Epidermal melanocyte (primary cell): ENCODE data around the gene HOXA7.

ENCODE experiments used
- DNase-seq: peaks from one replicate; pipeline ENCODE4 v3.0.0; 2011; ENCODE audit warnings: low spot score; ENCODE audit not compliant: insufficient read length

Gene HOXA7

DNA sequence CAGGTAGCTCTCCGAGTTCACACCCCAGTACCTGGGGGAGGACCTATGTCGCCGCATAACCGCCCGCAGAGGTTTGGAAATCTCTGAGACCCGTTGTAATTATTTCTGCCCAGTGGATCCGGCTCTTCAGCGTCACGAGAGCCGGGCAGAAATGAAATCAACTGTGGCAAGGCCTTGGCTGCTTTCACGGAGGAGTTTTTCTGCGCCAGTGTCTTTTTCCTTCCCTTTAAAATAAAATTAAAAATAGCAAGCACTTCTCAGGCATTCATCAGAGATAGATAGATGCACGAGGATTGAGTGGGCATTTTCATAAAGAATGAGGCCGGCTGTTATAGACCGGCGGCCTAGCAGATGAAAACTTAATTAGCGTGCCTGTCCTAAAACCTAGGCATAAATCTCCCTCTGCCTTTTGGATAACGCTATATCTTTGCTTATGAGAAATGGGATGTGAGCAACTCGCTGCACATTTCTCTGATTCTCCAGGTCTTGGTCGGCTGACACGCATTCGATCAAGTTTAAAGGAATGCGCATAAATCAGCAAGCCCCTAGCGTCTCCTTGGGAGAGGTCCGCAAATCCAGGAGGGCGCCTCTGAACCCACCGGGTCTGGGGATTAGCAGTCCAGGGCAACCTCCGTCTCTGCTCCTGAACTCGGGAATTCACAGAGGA lies 37.0 kb upstream of the HOXA7 start:
- no peak for DNase-seq

DNA sequence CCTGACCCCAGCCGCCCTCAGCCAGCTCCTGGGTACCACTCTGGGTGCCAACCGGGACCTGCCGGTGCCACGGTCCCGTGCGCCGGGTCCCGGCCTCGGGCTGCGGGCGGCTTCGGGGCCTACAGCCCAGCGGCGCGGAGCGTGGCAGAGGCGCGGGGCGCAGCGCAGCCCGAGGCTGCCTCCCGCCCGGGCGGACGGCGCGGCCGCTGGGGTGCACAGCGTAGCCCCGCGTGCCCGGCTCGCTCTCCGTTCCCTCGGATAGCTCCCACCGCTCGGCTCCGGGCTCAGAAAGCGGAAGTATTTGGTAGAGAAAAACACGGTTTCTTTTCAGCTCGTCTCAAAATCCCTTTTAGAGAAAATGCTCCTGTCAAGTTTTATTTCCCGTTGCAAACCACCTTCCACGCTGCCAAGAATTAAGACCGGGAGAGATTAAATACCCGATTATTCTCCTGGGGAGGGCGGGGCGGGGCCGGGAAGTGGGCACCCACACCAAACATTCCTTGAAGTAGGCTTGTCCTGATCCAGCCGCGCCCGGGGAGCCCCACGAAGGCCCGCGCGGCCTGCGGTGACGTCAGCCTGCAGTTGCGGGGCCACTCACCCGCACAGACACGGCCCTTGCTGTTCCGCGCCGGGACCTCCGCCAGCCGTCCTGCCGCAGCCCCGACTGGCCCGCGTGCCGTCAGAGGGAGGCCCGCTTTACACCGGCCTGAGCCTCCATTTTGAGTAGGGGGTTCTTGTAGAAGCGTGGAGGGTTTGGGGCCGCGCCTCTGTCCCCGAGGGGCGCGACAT lies 36.3 kb upstream of the HOXA7 start:
- no peak for DNase-seq

DNA sequence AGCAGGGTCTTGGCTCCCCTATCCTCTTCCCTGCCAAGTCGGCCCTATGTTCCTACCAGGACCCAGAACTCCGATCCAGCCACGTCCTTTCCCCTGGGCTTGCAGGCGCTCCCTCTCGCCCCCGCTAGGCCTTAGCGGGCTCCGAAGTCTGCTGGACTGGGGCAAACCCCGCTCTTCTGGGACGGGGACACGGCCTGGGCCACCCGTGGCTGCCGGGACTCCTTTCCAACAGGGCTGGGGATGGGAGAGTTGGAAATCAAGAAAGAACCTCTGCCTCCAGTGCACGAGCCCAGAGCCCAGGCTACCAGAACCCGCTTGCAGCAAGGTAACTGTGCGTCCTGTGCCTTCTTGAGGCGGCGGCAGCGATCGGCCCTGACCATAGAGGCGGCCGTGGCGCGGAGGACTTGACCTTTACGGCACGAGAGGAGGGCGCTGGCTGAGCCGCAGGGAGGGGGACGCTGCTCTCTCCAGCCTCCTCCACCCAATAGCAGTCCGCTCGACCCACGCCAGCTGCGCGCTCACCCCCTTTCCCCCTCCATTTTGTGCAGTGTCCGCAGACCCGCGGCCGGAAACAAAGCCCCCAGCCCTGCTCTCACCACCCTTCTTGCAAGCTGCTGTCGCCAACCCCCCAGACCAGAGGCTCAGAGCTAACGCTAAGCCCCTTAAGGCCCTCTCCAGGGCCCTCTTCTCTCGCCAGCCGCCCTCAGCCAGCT lies 35.5 kb upstream of the HOXA7 start:
- no peak for DNase-seq

DNA sequence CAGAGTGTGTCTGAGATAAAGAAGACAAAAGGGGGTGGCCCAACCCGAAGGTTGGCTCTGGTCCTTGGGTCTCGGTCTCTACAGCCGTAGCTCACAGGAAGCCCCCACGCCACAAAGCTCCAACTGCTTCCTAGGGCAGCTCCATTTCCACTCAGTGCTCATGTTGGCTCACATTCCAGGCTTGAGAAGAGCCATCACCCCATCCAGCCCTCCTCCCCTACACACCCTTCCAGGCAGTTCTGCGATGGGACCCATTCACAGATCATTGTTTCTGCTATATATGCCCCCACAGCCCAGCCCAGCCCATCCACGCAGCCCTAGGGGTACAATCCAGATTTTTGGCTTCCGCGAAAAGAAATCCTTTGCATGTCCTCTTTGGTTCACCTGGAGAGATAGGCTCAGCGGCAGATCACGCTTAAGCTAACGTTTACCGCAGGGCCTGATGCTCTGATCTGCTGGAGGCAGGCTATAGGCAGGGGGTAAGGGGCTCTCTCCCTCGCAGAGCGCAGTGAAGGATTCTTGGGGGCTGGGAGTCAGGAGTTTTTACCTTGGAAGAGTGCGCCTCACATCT lies 34.8 kb upstream of the HOXA7 start:
- no peak for DNase-seq

DNA sequence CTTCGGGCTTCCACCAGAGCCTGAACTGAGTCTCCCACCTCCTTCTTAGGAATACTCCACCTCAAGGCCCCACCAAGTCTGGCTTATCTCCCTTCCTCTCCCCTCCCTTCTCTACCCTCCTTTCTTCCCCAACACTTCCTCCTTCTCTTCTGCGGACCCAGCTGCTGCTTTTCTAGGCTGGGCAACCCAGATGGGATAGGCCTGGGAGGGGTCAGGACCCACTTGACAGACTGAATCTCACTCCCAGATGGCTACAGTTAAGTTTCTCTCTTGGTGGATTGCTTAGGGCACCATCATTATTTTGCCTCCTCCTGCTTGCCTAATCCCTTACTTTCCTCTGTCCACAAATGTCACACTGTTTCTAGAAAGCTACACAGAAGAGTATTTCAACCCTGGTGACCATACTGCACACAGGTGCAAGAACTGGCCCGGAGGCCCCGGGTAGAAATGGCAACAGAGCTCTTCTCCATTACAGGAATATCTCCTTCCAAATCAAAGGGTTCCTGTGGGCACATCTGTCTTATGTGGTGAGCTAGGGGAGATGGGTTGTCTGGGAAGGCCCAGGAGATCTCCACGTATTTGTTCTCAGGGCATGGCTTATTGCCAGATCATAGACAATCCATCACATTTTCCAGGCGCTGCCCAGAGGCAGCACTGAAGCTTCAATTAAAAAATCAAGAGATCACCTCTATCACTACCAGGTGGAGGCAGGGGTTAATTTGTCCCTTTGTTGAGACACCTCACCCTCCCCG lies 33.7 kb upstream of the HOXA7 start:
- DNase-seq: no peak

DNA sequence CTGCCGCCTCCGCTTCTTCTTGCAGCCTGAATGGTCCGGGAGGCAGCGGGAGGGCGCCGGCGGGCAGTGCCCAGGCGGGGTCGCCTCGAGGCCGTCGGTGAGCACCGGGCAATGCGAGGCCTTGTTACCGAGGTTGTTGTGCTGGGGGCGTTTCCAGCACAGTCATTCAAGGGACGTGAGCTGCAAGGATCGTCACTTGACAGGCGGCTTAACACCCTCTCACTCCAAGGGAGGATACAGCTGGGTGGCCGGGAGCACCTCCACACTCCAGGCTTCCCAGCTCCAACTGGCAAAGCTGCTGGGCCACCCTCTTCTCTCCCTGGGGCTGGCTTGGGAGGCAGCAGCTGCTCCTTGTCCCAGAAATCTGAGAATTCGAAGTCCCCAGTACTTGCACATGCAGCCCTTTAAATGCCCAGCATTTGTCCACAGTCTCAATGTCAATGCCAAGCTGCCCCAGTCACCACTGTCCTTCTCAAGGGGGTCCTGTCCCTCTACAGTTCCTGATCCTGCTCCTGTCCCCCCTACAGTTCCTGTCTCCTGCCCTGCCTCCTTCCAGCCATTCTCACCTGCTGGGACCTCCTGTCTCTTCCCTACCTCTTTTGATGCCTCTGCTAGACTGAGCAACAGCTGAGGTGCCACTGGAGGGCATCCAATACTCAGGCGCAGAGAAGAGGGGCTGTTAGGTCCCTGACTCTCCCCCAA lies 33.0 kb upstream of the HOXA7 start:
- DNase-seq: no peak

DNA sequence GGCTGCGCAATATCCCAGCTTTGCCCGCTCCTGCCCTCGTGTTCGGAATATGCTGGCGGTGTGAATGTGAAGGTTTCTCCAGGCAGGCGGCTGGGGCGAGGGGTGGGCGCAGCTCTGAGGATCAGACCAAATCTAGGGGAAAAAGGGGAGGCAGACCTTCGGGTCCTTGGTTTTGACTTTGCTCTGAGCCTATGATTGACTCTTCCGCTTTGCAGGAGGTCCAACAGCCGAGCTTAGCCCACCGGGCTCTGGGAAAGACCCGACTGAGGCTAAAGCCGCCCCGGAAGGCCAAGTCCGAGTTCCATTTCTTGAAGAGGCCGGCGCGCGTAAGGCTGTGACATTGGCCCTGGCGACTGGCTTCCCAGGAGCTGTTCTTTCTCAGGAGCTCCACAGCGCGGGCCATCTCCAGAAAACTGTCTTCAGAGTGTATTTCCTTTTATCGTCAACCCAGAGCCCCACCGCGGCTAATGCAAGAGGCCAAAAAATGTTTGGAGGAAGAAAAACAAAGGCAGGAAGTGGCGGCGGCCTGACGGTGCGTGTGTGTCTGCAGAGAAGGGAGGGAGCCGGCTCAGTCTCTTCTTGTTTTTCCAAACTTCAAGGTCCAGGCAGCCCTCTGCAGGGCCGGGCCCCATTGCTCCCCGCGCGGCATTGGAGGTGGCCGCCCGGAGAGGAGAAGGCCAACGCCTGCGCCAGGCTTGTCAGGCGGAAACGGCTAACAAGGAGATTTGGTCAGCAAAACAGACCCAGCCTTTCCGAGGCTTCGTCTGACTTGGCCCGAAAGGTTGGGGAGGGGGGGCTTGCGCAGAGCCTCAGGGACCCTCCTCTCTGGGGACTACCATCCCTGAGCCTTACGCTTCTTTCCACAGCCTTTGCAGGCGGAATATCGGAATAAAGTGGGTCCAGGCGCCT lies 32.2 kb upstream of the HOXA7 start:
- no peak for DNase-seq

DNA sequence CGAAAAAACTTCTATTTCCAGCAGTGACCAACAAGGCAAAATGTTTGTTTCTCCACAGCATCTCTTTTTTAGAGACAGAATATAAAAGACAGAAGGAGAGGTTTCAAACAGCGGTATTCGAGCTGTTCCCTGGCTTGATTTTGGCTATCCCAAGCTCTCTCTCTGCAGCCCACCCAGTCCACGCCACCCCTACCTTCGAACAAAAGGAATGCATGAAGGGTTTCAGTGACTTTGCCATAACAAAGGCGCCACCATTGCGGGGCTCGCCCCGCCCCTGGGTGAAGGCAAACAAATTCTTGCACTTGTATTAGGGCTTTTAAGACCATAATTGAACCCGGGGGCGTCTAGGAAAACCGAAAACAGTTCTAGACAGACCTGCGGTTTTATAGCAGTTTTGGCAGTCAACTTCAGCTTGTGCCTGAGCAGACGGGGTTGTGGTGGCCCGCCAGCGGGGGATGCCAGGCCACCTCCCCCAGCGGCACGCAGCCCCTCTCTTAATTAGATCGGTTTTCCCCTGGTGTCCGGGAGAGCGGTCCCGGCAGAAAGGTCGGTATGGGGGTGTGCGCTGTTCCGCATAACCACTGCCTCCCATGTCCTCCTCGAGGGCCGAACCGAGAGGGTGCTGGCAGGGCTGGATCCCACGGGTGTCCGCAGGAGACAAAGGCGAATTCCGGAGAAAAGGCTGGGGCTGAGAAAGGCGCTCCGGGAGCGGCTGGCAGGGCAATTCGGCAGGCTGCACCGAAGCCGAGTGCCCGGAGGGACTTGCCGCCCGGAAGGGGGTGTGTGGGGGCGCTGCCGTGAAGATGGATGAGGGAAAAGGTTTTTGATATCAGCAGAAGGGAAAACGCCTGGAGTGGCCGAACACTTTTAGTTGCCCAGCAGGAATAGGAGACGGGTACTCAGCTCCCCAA lies 31.3 kb upstream of the HOXA7 start:
- no peak for DNase-seq

DNA sequence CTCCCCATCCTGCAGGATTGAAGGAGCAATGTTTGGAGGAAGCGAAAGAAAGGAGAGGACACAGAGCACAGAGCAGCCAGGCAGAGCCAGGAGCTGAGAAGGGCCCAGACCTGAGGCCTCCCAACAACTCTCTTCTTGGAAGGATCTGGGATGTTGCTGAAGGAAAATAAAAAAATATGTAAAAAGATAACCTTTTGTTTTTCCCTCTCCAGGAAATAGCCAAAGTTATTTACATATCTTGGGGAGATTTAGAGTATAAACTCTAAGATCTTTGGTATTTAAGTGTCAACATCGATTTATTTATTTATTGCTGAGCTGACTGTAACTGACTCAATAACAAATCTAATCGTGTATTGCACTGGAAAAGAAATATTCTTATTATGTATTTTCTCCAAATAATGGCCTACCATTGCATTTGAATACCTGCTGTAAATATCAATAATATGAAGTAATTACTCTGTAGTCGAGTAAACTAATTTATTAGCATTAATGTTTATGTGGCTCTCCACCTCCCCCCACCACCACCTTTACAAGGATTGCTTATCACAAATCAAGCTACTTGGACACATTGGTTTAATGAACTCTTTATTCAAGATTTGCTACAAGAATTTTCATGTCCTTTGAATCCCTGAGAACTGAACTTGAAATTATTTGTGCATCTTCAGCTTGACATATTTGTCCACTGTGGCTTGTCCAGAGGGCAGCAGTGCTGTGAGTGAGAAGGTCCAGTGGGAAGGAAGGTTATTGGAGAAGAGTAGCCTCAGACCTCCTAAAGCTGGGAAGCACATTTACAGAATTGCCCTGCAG lies 30.4 kb upstream of the HOXA7 start:
- no peak for DNase-seq

DNA sequence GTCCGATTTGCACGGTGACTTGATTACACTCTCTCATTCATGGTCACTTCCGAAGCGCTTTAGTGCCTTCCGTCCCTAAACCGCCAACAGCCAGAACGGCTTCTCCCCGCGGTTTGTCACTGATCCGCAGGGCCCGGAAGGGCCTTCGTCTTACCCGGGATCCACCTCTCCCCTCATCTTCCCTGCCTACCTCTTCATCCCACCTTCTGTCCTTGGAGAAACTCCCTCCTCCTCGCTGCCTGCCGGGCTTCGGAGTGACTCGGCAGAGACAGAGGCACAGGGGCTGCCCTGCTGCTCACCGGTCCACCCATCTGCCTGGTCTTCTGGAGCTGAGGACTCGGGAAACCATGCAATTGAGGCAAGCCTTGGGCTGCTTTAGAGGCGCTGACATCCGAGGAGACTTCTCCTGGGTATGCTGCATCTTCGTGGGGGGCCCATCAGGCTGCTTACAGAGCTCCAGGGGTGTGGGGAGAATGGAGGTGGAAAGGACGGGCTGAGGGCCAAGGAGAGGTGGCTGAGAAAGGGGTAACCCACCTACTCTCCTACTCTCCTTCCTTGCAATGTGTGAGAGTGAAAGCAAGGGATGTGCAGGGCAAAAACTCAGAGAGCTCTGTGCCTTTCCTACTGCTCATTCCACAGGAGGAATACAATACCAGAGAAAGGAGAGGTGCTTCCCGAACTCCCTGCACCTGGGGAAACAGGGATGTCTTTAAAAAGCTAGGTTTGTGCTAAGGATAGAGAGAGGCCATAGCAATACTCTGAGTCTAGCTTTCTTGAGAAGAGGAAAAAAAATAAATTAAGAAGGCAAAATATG lies 29.6 kb upstream of the HOXA7 start:
- no peak for DNase-seq

DNA sequence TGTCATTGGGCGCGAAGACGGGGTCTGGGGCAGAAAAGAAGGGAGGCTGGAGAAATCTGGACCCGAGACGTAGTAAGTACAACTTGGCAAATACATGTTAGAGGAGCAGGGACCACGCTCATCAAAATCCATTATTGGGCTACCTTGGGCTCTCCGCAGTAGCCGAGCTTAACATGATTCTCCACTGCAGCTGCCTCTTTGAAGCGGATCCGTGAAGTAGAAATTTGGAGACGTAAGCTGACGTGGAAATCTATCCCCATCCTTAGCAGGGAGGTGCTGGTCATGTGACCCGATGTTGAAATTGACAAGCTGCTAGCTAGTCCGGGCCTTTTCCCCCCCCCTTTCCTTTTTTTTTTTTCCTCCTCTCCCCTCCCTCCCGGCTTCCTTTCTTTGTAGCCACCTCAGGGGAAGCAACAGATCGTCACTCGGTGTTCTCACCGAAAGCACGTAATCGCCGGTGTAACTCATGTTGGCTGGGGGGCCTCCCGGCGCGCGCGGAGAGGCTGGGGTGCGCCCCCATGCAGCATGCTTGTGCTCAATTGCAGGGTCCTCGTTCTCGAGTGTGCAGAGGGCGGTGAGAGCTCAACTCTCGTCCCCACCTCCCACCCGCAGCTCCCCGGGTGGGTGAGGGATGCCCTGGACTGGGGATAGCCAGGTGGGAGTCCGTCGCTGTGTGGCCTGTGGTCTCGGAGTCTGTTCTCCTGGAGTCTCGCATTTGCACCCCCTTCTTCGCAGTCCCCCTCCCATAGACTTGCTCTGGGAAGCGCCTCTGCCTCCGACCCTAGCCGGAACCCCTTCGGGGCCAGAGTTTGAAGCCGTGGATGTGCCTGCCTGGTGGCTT lies 28.8 kb upstream of the HOXA7 start, which contains the start of gene HOXA11:
TSS of gene HOXA11 (minus strand) at position 220 of the 841 bp plus-strand sequence. CDS start at position 132, 88 bp downstream.
- DNase-seq: peak; percentile 99

DNA sequence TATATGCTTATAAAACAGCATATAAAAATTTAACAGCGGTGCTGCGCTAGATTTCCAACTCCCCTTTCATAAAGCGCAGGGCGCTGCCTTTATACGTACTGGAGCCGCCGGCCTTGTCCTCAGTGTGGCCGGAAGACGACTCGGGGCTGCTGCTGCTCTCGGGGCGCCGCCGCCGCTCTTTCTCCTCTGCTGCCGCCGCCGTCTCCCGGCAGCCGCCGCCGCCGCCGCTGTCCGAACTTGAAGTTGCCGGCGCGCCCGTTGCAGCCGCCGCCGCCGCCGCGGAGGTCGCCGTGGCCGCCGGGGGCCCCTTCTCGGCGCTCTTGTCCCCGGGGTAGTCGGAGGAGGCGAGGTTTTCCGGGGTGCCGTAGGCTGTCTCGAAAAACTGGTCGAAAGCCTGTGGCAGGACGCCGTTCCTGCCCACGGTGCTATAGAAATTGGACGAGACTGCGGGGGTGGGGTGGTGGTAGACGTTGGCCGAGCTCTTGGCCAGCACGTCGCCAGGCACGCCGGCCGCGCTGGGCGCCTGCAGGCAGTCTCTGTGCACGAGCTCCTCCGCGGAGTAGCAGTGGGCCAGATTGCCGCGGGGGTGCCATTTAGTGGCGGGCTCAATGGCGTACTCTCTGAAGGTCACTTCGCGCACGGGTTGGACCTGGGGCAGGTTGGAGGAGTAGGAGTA lies 28.0 kb upstream of the HOXA7 start:
- DNase-seq: no peak

DNA sequence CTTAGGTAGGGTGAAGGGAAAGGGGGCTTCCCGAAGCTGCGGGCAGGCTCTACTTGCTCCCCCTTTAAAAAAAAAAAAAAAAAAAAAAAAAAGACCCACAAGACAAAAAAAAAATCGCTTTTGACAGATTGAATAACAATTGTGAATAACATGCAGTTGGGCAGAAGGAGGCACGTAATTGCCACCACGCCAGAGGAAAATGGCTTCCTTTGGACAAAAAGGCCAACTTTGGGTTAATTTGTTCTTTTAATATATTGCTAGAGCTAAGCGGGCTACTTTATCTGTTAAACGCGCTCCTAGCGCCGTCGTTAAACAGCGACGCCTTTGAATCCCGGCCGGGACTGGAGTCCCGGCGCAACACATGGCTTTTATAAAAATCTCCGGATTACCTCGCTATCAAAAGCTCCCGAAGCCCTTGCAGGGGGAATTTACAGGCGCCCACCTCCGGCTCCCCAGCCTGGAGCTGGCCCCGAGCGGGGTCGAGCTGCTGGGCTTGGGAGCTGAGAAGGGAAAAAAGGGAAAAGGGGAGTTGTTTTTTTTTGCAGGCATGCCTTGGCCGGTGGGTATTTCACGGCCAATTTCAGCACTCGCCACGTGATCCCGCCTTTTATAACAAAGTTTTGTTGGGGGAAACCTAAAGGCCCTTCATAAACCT lies 27.3 kb upstream of the HOXA7 start:
- DNase-seq: no peak

DNA sequence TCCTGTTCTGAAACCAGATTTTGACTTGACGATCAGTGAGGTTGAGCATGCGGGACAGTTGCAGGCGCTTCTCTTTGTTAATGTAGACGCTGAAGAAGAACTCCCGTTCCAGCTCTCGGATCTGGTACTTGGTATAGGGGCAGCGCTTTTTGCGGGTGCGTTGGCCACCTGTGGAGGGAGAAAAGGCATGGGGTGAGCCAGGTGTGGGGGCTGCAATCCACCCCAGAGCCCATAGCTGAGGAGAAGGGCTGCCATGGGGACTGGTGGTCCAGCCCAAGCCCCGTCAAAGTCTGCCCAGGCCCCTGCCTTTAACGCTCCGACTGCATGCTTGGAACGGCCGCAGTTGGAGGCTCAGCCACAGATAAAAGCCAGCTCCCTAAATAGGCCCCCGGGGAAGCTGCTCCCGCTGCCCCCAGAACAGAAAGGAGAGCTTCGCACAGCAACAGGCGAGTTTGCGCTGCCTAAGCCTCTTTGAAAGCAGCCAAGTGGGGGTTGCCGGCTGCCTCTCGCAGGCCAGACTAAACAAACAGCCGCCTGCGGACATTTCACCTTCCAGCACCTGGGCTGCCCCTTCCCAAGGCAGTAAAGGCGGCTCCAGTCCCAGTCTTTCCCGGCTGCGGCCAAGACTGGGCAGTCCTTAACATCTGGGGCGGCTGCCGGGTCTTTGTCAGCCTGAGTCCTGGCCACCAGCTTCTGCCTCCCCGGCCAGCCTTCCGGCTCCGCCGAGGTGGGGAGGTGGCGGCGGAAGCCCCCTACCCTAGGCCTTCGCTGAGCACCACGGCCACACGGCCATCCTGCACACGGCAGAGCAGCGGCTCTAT lies 26.6 kb upstream of the HOXA7 start:
- no peak for DNase-seq
